ENCODE results near the gene ARHGAP18. TPM values are rescaled to one million over a fixed set of nuclear protein-coding genes. Genes with fewer than 3 reads are reported as not detected.

ARHGAP18 gene
- total RNA-seq, 1 donor from 2014 or later = 7.9 TPM

DNA sequence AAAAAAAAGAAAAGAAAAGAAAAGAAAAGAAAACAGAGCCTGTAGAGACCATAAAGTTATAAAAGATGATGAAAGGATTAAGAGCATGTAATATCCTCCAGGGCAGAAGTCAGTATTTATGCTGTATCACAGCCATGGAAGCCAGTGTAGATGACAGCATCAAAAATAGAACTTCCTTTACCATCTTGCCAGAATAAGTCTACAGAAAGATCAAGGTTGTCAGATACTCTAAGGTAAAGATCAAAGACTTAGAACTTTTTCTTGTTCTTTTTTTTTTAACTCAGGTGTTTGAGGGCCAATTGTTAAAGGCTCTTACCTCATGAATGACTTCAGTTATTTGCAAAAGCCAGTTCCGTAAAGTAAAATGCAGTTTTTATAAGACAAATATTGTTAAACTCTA lies 54.6 kb downstream of the ARHGAP18 start:
- TF ChIP-seq, protein P1, sequence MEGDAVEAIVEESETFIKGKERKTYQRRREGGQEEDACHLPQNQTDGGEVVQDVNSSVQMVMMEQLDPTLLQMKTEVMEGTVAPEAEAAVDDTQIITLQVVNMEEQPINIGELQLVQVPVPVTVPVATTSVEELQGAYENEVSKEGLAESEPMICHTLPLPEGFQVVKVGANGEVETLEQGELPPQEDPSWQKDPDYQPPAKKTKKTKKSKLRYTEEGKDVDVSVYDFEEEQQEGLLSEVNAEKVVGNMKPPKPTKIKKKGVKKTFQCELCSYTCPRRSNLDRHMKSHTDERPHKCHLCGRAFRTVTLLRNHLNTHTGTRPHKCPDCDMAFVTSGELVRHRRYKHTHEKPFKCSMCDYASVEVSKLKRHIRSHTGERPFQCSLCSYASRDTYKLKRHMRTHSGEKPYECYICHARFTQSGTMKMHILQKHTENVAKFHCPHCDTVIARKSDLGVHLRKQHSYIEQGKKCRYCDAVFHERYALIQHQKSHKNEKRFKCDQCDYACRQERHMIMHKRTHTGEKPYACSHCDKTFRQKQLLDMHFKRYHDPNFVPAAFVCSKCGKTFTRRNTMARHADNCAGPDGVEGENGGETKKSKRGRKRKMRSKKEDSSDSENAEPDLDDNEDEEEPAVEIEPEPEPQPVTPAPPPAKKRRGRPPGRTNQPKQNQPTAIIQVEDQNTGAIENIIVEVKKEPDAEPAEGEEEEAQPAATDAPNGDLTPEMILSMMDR (IDR thresholded peaks at IDR 0.05; ENCODE audit: partially characterized antibody, unreplicated experiment) = no peak
- no peak overlapping the region for H3K4me3 Mint-ChIP-seq (ENCODE audit: unreplicated experiment)
- H3K9me3 Mint-ChIP-seq (ENCODE audit: unreplicated experiment) = no peaks in the 10 kb centered on the region
- peaks cover 10% of the 10 kb centered on the region for H3K4me1 Mint-ChIP-seq (ENCODE audit: low read depth, unreplicated experiment)
- H3K36me3 Mint-ChIP-seq (ENCODE audit: unreplicated experiment) = no peaks in the 10 kb centered on the region
- no peak overlapping the region for H3K27ac Mint-ChIP-seq (ENCODE audit: unreplicated experiment)
- no peaks in the 10 kb centered on the region for H3K27me3 Mint-ChIP-seq (ENCODE audit: unreplicated experiment)
- no peak for DNase-seq

DNA sequence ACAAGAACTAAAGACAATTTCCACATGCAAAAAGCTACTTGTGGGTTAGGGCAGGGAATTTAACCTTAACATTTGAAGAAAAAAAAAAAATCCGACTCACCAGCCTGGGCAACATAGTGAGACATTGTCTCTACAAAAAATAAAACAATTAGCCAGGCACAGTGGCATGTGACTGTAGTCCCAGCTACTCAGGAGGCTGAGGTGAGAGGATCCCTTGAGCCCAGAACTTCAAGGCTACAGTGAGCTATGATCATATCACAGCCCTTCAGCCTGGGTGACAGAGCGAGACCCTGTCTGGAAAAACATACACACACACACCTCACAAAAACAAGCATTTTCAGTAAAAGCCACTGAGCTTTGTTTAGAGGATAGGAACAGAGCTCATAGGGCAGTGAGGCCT lies 56.2 kb downstream of the ARHGAP18 start:
- H3K4me3 Mint-ChIP-seq (ENCODE audit: unreplicated experiment) = no peak overlapping the region
- H3K4me1 Mint-ChIP-seq (ENCODE audit: low read depth, unreplicated experiment) = peaks cover 7% of the 10 kb centered on the region
- no peak overlapping the region for H3K27ac Mint-ChIP-seq (ENCODE audit: unreplicated experiment)
- DNase-seq = no peak
- TF ChIP-seq, protein P1 (IDR thresholded peaks at IDR 0.05; ENCODE audit: partially characterized antibody, unreplicated experiment) = no peak
- no peaks in the 10 kb centered on the region for H3K27me3 Mint-ChIP-seq (ENCODE audit: unreplicated experiment)
- no peaks in the 10 kb centered on the region for H3K36me3 Mint-ChIP-seq (ENCODE audit: unreplicated experiment)
- no peaks in the 10 kb centered on the region for H3K9me3 Mint-ChIP-seq (ENCODE audit: unreplicated experiment)

DNA sequence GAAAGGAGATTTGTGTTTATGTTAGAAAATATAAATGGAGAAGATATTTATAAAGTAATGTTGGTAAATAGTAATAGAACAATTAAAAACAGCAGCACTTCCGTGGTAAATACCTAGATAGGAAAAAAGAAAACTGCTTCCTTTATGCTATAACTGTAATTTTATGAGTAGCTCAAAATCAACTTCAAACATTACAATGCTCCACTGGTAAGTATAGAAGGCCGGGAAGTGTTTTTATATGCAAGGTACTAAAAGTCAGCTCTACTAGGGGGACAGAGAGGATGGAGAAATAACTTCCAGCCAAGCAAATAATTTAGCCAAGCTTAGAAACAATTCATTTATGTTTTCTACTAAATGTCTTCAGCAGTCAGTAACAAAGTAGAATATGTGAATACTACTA lies 56.7 kb downstream of the ARHGAP18 start:
- Mint-ChIP-seq H3K4me1 (ENCODE audit: low read depth, unreplicated experiment) (peaks cover 7% of the 10 kb centered on the region), H3K36me3 (ENCODE audit: unreplicated experiment) (no peaks in the 10 kb centered on the region), H3K4me3 (ENCODE audit: unreplicated experiment) (no peak overlapping the region), H3K27ac (ENCODE audit: unreplicated experiment) (no peak overlapping the region), H3K9me3 (ENCODE audit: unreplicated experiment) (no peaks in the 10 kb centered on the region), H3K27me3 (ENCODE audit: unreplicated experiment) (no peaks in the 10 kb centered on the region)
- TF ChIP-seq, protein P1 (IDR thresholded peaks at IDR 0.05; ENCODE audit: partially characterized antibody, unreplicated experiment) = no peak
- no peak for DNase-seq

DNA sequence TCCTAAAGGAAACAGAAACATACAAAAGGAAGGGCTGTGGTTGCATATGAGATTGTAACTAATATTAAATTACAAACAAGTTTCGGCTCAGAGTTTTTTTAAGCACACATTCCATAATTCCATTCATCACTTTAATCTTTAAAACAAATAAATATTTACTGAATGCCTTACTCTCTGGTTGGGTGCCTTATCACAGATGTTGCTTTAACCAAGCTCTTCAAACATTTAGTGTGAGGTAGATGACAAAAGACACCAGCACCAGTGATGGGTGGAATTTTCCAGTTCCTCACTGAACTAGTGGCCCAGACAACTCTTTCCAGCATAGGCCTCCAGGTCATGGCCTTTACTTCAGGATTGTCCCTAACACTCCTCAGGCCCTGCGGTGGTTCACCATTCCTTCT lies 58.7 kb downstream of the ARHGAP18 start:
- DNase-seq = no peak
- H3K27me3 Mint-ChIP-seq (ENCODE audit: unreplicated experiment) = no peaks in the 10 kb centered on the region
- peaks cover 4% of the 10 kb centered on the region for H3K4me1 Mint-ChIP-seq (ENCODE audit: low read depth, unreplicated experiment)
- H3K9me3 Mint-ChIP-seq (ENCODE audit: unreplicated experiment) = no peaks in the 10 kb centered on the region
- TF ChIP-seq, protein P1 (IDR thresholded peaks at IDR 0.05; ENCODE audit: partially characterized antibody, unreplicated experiment) = no peak
- no peak overlapping the region for H3K4me3 Mint-ChIP-seq (ENCODE audit: unreplicated experiment)
- H3K36me3 Mint-ChIP-seq (ENCODE audit: unreplicated experiment) = no peaks in the 10 kb centered on the region
- no peak overlapping the region for H3K27ac Mint-ChIP-seq (ENCODE audit: unreplicated experiment)

DNA sequence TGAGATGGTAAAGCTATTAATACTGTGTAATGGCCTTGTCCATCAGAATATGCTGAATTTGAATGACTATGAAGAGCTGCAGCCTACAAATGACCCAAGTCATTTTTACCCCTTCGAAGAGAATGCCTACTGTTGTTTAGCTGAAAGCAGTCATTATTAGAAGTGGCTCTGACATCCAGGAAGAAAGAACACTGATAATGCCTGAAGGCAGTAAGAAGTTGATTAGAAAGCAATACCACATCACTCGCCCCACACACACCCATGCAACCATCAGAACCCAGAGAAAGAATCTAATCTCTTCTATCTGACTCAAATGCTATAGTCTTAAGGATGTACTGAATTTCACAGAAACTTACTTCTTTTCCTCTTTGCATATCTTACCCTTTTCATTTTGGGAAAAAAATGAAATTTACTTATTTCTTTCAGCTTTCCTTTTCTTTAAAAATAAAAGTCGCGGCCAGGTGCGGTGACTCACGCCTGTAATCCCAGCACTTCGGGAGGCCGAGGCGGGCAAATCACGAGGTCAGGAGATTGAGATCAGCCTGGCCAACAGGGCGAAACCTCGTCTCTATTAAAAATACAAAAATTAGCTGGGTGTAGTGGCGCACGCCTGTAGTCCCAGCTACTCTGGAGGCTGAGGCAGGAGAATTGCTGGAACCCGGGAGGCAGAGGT lies 61.0 kb downstream of the ARHGAP18 start:
- TF ChIP-seq, protein P1 (IDR thresholded peaks at IDR 0.05; ENCODE audit: partially characterized antibody, unreplicated experiment) = no peak
- Mint-ChIP-seq H3K27me3 (ENCODE audit: unreplicated experiment) (no peaks in the 10 kb centered on the region), H3K4me1 (ENCODE audit: low read depth, unreplicated experiment) (peaks cover 12% of the 10 kb centered on the region), H3K27ac (ENCODE audit: unreplicated experiment) (no peak overlapping the region), H3K36me3 (ENCODE audit: unreplicated experiment) (no peaks in the 10 kb centered on the region), H3K9me3 (ENCODE audit: unreplicated experiment) (no peaks in the 10 kb centered on the region), H3K4me3 (ENCODE audit: unreplicated experiment) (no peak overlapping the region)
- DNase-seq = no peak
